CD4-positive, alpha-beta T cell treated with Interleukin-21 for 1 hour (primary cell): Measurements from ENCODE around the gene PARVA.

ENCODE experiments used
- DNase-seq: peaks from one replicate; pipeline ENCODE4 v3.0.0-alpha.2; 2020

PARVA gene

GRCh38 chr11:12404436-12404835 lies 27.1 kb downstream of the PARVA start:
- DNase-seq = no peak

- DNase-seq = no peak
These were observed 30.9 kb downstream of the PARVA start for GRCh38 chr11:12408156-12408770.

GRCh38 chr11:12409621-12410005 lies 32.2 kb downstream of the PARVA start:
- DNase-seq = no peak

GRCh38 chr11:12410006-12410728 lies 32.8 kb downstream of the PARVA start:
- no peak for DNase-seq

- no peak for DNase-seq
These were observed 34.0 kb downstream of the PARVA start for GRCh38 chr11:12411393-12411792.

GRCh38 chr11:12411806-12412727 lies 34.7 kb downstream of the PARVA start:
- DNase-seq = peak; percentile 15

GRCh38 chr11:12413141-12414052 lies 36.0 kb downstream of the PARVA start:
- DNase-seq = no peak

GRCh38 chr11:12414611-12415010 lies 37.2 kb downstream of the PARVA start:
- no peak for DNase-seq

GRCh38 chr11:12415342-12415966 lies 38.1 kb downstream of the PARVA start:
- no peak for DNase-seq

- DNase-seq = no peak
These were observed 39.2 kb downstream of the PARVA start for GRCh38 chr11:12416552-12416951.

GRCh38 chr11:12417691-12418611 lies 40.6 kb downstream of the PARVA start:
- no peak for DNase-seq

GRCh38 chr11:12420040-12420439 lies 42.7 kb downstream of the PARVA start:
- no peak for DNase-seq

GRCh38 chr11:12420706-12421105 lies 43.3 kb downstream of the PARVA start:
- no peak for DNase-seq

- no peak for DNase-seq
These were observed 44.0 kb downstream of the PARVA start for GRCh38 chr11:12421386-12421785.

GRCh38 chr11:12426176-12426575 lies 48.8 kb downstream of the PARVA start:
- no peak for DNase-seq

GRCh38 chr11:12429155-12429554 lies 51.8 kb downstream of the PARVA start:
- no peak for DNase-seq

- no peak for DNase-seq
These were observed 53.0 kb downstream of the PARVA start for GRCh38 chr11:12430351-12430750.

- no peak for DNase-seq
These were observed 53.7 kb downstream of the PARVA start for GRCh38 chr11:12430954-12431595.

- DNase-seq = no peak
These were observed 55.1 kb downstream of the PARVA start for GRCh38 chr11:12432507-12432906.

GRCh38 chr11:12433121-12433520 lies 55.8 kb downstream of the PARVA start:
- no peak for DNase-seq
